Activated CD8-positive, alpha-beta T cell treated with anti-CD3 and anti-CD28 coated beads, Interleukin-2, amount 10 ng/mL, durations not matched to agents 7 days and 5 days (primary cell): ENCODE measurements around the gene DPH6. TPM values are rescaled to one million over a fixed set of nuclear protein-coding genes. Genes with fewer than 3 reads are reported as not detected.

Experiments
- ATAC-seq: fragments of 150-1000 bp; cut with Tn5 transposase; one replicate; pipeline ENCODE4 v1.10.0; 2021; ENCODE audit warnings: moderate library complexity
- CTCF ChIA-PET: fragments of 350-600 bp; sonication (Branson Sonifier 250); formaldehyde crosslinking; loops from one replicate; lab custom pipeline; 2021; ENCODE audit warnings: antibody characterized with exemption; lab: Charles Lee
- POLR2A ChIA-PET: fragments of 350-600 bp; sonication (Branson Sonifier 250); formaldehyde crosslinking; loops from one replicate; lab custom pipeline; 2021; ENCODE audit warnings: antibody characterized with exemption; lab: Charles Lee
- DNase-seq: peaks from one replicate; pipeline ENCODE4 v3.0.0-alpha.2; 2020
- H3K27ac Mint-ChIP-seq: one replicate; pipeline ENCODE4 v1.8.0; 2021; ENCODE audit warnings: mild to moderate bottlenecking, mixed read lengths
- H3K27me3 Mint-ChIP-seq: one replicate; pipeline ENCODE4 v1.8.0; 2021; ENCODE audit warnings: low read depth, mixed read lengths
- H3K36me3 Mint-ChIP-seq: one replicate; pipeline ENCODE4 v1.8.0; 2021; ENCODE audit warnings: low read depth, mixed read lengths
- H3K4me1 Mint-ChIP-seq: one replicate; pipeline ENCODE4 v1.8.0; 2021; ENCODE audit warnings: low read depth, mixed read lengths
- H3K4me3 Mint-ChIP-seq: one replicate; pipeline ENCODE4 v1.8.0; 2021; ENCODE audit warnings: mild to moderate bottlenecking, mixed read lengths
- H3K9me3 Mint-ChIP-seq: one replicate; pipeline ENCODE4 v1.8.0; 2022; ENCODE audit warnings: mixed read lengths; ENCODE audit not compliant: insufficient read depth
- total RNA-seq, 2 experiments: library from RNA; stranded (reverse); gene quantifications; one replicate each; pipeline ENCODE4 v1.2.3, GENCODE V29; 2021

The DPH6 gene
- total RNA-seq, 2 experiments from 2014 or later: 10.0 to 10.1 TPM

- POLR2A ChIA-PET: no interaction called here
- DNase-seq (no peak), ATAC-seq (no peak)
- peaks cover 3% of the 10 kb centered on the region for H3K36me3 Mint-ChIP-seq
- CTCF ChIA-PET: no interaction called here
- H3K9me3 Mint-ChIP-seq: peaks cover 4% of the 10 kb centered on the region
- H3K27me3 Mint-ChIP-seq: no peaks in the 10 kb centered on the region
- no peaks in the 10 kb centered on the region for H3K4me1 Mint-ChIP-seq
- no peak overlapping the region for H3K27ac Mint-ChIP-seq
- no peak overlapping the region for H3K4me3 Mint-ChIP-seq
Observed at GRCh38 chr15:35481064-35481463, 64.9 kb downstream of the DPH6 start.

GRCh38 chr15:35479423-35479822, 66.5 kb downstream of the DPH6 start:
- Mint-ChIP-seq H3K4me1 (no peaks in the 10 kb centered on the region), H3K27me3 (no peaks in the 10 kb centered on the region), H3K4me3 (no peak overlapping the region), H3K9me3 (no peaks in the 10 kb centered on the region), H3K36me3 (no peaks in the 10 kb centered on the region), H3K27ac (no peak overlapping the region)
- CTCF ChIA-PET: interaction anchor here (1.0 kb wide), 1 partner anchor 13 kb away, joined by 3 read pairs; no protein-coding TSS in a partner anchor
- DNase-seq (no peak), ATAC-seq (no peak)
- POLR2A ChIA-PET: no interaction called here

- Mint-ChIP-seq H3K36me3 (no peaks in the 10 kb centered on the region), H3K27me3 (no peaks in the 10 kb centered on the region), H3K4me1 (no peaks in the 10 kb centered on the region), H3K9me3 (no peaks in the 10 kb centered on the region), H3K27ac (no peak overlapping the region), H3K4me3 (no peak overlapping the region)
- ChIA-PET CTCF (no interaction called here), POLR2A (no interaction called here)
- no peak for DNase-seq
- ATAC-seq: no peak
Observed at GRCh38 chr15:35477312-35478262, 68.4 kb downstream of the DPH6 start.

GRCh38 chr15:35471024-35471423, 74.9 kb downstream of the DPH6 start:
- Mint-ChIP-seq H3K4me3 (no peak overlapping the region), H3K4me1 (no peaks in the 10 kb centered on the region), H3K9me3 (no peaks in the 10 kb centered on the region), H3K27ac (no peak overlapping the region), H3K27me3 (no peaks in the 10 kb centered on the region), H3K36me3 (no peaks in the 10 kb centered on the region)
- ATAC-seq: no peak
- CTCF ChIA-PET: no interaction called here
- POLR2A ChIA-PET: no interaction called here
- DNase-seq: no peak

- Mint-ChIP-seq H3K4me3 (no peak overlapping the region), H3K36me3 (no peaks in the 10 kb centered on the region), H3K27me3 (no peaks in the 10 kb centered on the region), H3K9me3 (no peaks in the 10 kb centered on the region), H3K27ac (no peak overlapping the region), H3K4me1 (no peaks in the 10 kb centered on the region)
- ChIA-PET CTCF (no interaction called here), POLR2A (no interaction called here)
- DNase-seq (no peak), ATAC-seq (no peak)
Observed at GRCh38 chr15:35470441-35470840, 75.5 kb downstream of the DPH6 start.

GRCh38 chr15:35466476-35466875, 79.5 kb downstream of the DPH6 start:
- ChIA-PET POLR2A (no interaction called here), CTCF (interaction anchor here (0.6 to 2.0 kb wide), 3 partner anchors 13 to 1681 kb away, joined by 3 to 9 read pairs (median 3); no protein-coding TSS in a partner anchor)
- Mint-ChIP-seq H3K4me1 (no peaks in the 10 kb centered on the region), H3K36me3 (no peaks in the 10 kb centered on the region), H3K27me3 (no peaks in the 10 kb centered on the region), H3K9me3 (no peaks in the 10 kb centered on the region), H3K4me3 (no peak overlapping the region), H3K27ac (no peak overlapping the region)
- no peak for DNase-seq
- no peak for ATAC-seq

GRCh38 chr15:35465783-35466182, 80.2 kb downstream of the DPH6 start:
- ATAC-seq: no peak

GRCh38 chr15:35460616-35461015, 85.3 kb downstream of the DPH6 start:
- DNase-seq: no peak
- CTCF ChIA-PET: interaction anchor here (3.6 kb wide), 1 partner anchor 15 kb away, joined by 14 read pairs; no protein-coding TSS in a partner anchor

More at GRCh38 chr15:35465783-35466182, 80.2 kb downstream of the DPH6 start:
- Mint-ChIP-seq H3K36me3 (no peaks in the 10 kb centered on the region), H3K4me1 (no peaks in the 10 kb centered on the region), H3K4me3 (no peak overlapping the region), H3K27me3 (no peaks in the 10 kb centered on the region), H3K9me3 (no peaks in the 10 kb centered on the region), H3K27ac (no peak overlapping the region)
- POLR2A ChIA-PET: no interaction called here
- CTCF ChIA-PET: interaction anchor here (0.6 to 1.8 kb wide), 3 partner anchors 13 to 1680 kb away, joined by 3 to 5 read pairs (median 3); no protein-coding TSS in a partner anchor
- no peak for DNase-seq

GRCh38 chr15:35458176-35458856, 87.6 kb downstream of the DPH6 start:
- ATAC-seq: no peak
- no peak overlapping the region for H3K27ac Mint-ChIP-seq
- no peaks in the 10 kb centered on the region for H3K9me3 Mint-ChIP-seq
- no peaks in the 10 kb centered on the region for H3K4me1 Mint-ChIP-seq
- no peaks in the 10 kb centered on the region for H3K27me3 Mint-ChIP-seq
- ChIA-PET POLR2A (no interaction called here), CTCF (interaction anchor here (1.2 kb wide), 1 partner anchor 14 kb away, joined by 3 read pairs; no protein-coding TSS in a partner anchor)
- DNase-seq: no peak
- H3K4me3 Mint-ChIP-seq: no peak overlapping the region
- H3K36me3 Mint-ChIP-seq: no peaks in the 10 kb centered on the region

More at GRCh38 chr15:35460616-35461015, 85.3 kb downstream of the DPH6 start:
- Mint-ChIP-seq H3K9me3 (no peaks in the 10 kb centered on the region), H3K4me3 (no peak overlapping the region), H3K27ac (no peak overlapping the region), H3K4me1 (no peaks in the 10 kb centered on the region), H3K27me3 (no peaks in the 10 kb centered on the region), H3K36me3 (no peaks in the 10 kb centered on the region)
- ATAC-seq: no peak
- POLR2A ChIA-PET: no interaction called here

- Mint-ChIP-seq H3K36me3 (no peaks in the 10 kb centered on the region), H3K4me3 (no peak overlapping the region), H3K4me1 (no peaks in the 10 kb centered on the region), H3K27ac (no peak overlapping the region), H3K27me3 (no peaks in the 10 kb centered on the region), H3K9me3 (no peaks in the 10 kb centered on the region)
- ChIA-PET CTCF (no interaction called here), POLR2A (no interaction called here)
- DNase-seq (no peak), ATAC-seq (no peak)
Observed at GRCh38 chr15:35455201-35455600, 90.8 kb downstream of the DPH6 start.

- DNase-seq (no peak), ATAC-seq (no peak)
- ChIA-PET POLR2A (no interaction called here), CTCF (no interaction called here)
- no peak overlapping the region for H3K4me3 Mint-ChIP-seq
- H3K4me1 Mint-ChIP-seq: no peaks in the 10 kb centered on the region
- H3K27me3 Mint-ChIP-seq: no peaks in the 10 kb centered on the region
- no peak overlapping the region for H3K27ac Mint-ChIP-seq
- no peaks in the 10 kb centered on the region for H3K36me3 Mint-ChIP-seq
- no peaks in the 10 kb centered on the region for H3K9me3 Mint-ChIP-seq
Observed at GRCh38 chr15:35450492-35450891, 95.5 kb downstream of the DPH6 start.

- H3K27me3 Mint-ChIP-seq: no peaks in the 10 kb centered on the region
- no peaks in the 10 kb centered on the region for H3K9me3 Mint-ChIP-seq
- H3K4me3 Mint-ChIP-seq: no peak overlapping the region
- no peak for DNase-seq
- no peaks in the 10 kb centered on the region for H3K36me3 Mint-ChIP-seq
- H3K4me1 Mint-ChIP-seq: no peaks in the 10 kb centered on the region
- POLR2A ChIA-PET: no interaction called here
- H3K27ac Mint-ChIP-seq: no peak overlapping the region
- CTCF ChIA-PET: no interaction called here
- ATAC-seq: no peak
Observed at GRCh38 chr15:35448294-35448693, 97.7 kb downstream of the DPH6 start.
